IgD-negative memory B cell (primary cell): ENCODE data around the gene NOS1AP. TPM values are rescaled to one million over a fixed set of nuclear protein-coding genes. Genes with fewer than 3 reads are reported as not detected.
"Not testable (repeated sequence)": the region's sequence is repeated elsewhere in the genome, so short reads cannot be mapped to it uniquely, and the experiment has no call there.

Experiments
- H3K27ac Mint-ChIP-seq, 3 donors: one replicate each; pipeline ENCODE4 v1.8.0; 2020 to 2022; ENCODE audit warnings: mild to moderate bottlenecking in 3 of 3, mixed read lengths in 3 of 3, moderate library complexity in 1 of 3
- H3K27me3 Mint-ChIP-seq: one replicate; pipeline ENCODE4 v1.8.0; 2021; ENCODE audit warnings: mixed read lengths
- H3K36me3 Mint-ChIP-seq: one replicate; pipeline ENCODE4 v1.8.0; 2020; ENCODE audit warnings: mild to moderate bottlenecking, mixed read lengths
- H3K4me1 Mint-ChIP-seq, 3 donors: one replicate each; pipeline ENCODE4 v1.8.0; 2020 to 2022; ENCODE audit warnings: mixed read lengths in 3 of 3, mild to moderate bottlenecking in 1 of 3
- H3K4me3 Mint-ChIP-seq, 4 donors: one replicate each; pipeline ENCODE4 v1.8.0; 2020 to 2022; ENCODE audit warnings: mild to moderate bottlenecking in 4 of 4, mixed read lengths in 4 of 4, moderate library complexity in 3 of 4
- H3K9me3 Mint-ChIP-seq, 3 donors: one replicate each; pipeline ENCODE4 v1.8.0; 2020 to 2021; ENCODE audit warnings: mixed read lengths in 3 of 3, mild to moderate bottlenecking in 1 of 3
- polyA plus RNA-seq: library from polyadenylated mRNA; unstranded; fragments of 300-500 nt; fragmentation: Illumina TruSeq; gene quantifications from one replicate; pipeline ENCODE4 v1.2.3, GENCODE V29; 2021

Gene NOS1AP
- polyA plus RNA-seq, 1 donor from 2014 or later, result not detected

- Mint-ChIP-seq H3K36me3 (peaks cover 1% of the 10 kb centered on the region), H3K9me3 (no peaks in the 10 kb centered on the region), H3K27me3 (peaks cover 9% of the 10 kb centered on the region), H3K4me3 (no peak overlapping the region), H3K4me1 (peaks cover 0 to 5% (median 0%) of the 10 kb centered on the region in 3 donors), H3K27ac (peak overlapping the region in 1 of 3 donors; percentile 24)
These were observed 326.9 kb downstream of the NOS1AP start for GRCh38 chr1:162396201-162396906.

DNA sequence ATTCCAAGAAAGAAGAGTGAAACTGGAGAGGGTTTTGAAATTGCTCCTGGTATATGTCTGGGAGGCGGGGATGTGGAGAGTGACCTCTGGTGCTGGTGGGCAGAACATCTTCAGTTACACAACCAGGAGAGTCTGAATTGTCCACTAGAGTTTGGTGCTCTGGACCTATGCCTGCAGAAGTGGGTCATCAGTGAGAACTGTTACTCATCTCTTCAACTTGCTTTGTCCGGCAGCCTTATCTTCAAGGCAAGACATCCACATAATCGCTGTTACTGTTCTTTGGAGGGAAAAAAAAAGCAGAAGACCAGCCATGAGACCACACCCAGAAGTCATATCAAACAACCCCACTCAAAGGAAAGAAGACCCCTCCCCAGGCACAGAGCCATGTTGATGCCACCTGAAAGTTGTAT is 327.6 kb downstream of the NOS1AP start:
- peak overlapping the region in 1 of 3 donors; percentile 24 for H3K27ac Mint-ChIP-seq
- H3K4me1 Mint-ChIP-seq, result peaks cover 0 to 2% (median 0%) of the 10 kb centered on the region in 3 donors
- peaks cover 1% of the 10 kb centered on the region for H3K36me3 Mint-ChIP-seq
- no peak overlapping the region for H3K4me3 Mint-ChIP-seq
- no peaks in the 10 kb centered on the region for H3K9me3 Mint-ChIP-seq
- H3K27me3 Mint-ChIP-seq, result peaks cover 10% of the 10 kb centered on the region

DNA sequence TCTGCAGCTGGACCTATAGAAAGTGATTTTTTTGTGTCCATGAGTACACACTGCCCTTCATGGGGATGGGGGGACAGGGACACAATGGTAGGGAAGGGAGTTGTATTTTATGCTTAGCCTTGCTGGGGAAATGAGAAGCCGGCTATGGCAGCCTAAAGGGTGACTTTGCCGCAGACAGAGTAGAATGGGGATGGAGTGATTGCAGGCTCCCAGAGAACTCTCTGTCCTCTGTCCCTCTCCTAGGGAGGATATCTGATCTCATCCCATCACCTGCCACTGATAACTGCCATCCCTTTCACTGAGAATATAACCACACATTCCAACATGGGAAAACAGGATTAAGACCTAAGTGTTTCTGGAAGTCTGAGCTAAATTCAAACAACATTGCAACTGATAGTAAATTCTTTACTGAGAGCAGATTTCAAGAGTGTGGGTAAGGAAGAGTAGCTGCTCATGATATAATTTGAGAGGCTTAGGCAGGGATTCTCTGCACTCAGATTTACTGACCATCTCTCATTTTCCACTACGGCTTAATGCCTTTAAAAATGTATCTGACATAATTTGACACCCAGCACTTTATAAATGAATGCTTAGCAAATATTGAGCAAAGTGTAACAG is 328.6 kb downstream of the NOS1AP start:
- H3K4me1 Mint-ChIP-seq, result no peaks in the 10 kb centered on the region
- no peak overlapping the region for H3K4me3 Mint-ChIP-seq
- H3K36me3 Mint-ChIP-seq, result peaks cover 1% of the 10 kb centered on the region
- no peaks in the 10 kb centered on the region for H3K9me3 Mint-ChIP-seq
- H3K27ac Mint-ChIP-seq, result no peak overlapping the region
- peaks cover 11% of the 10 kb centered on the region for H3K27me3 Mint-ChIP-seq

DNA sequence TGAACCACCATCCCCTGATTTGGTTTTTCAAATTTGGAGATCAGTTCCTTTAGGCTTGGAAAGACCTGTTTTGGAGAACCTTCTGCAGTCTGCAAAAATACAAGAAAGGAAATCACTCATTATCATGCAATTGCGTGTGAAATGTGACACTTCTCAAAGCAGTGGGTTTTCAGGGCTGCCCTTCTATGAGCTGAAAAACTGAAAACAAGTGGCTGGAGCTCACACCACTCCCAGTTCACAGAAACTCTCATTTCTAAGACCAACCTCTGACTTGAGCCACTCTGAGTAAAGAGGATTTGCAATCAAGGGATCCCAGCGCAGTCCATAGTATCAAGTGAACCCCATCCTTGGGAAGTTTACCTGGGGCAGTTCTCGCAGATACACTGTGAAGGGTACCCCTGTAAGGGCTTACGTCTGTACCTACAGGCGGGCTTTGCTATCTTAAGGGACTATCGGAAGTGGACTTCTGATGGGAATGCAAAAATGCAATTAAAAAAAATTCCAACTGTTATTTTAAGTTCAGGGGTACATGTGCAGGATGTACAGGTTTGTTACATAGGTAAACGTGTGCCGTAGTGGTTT is 329.6 kb downstream of the NOS1AP start:
- peaks cover 11% of the 10 kb centered on the region for H3K27me3 Mint-ChIP-seq
- no peak overlapping the region for H3K4me3 Mint-ChIP-seq
- H3K9me3 Mint-ChIP-seq, result no peaks in the 10 kb centered on the region
- H3K4me1 Mint-ChIP-seq, result no peaks in the 10 kb centered on the region
- H3K36me3 Mint-ChIP-seq, result no peaks in the 10 kb centered on the region
- H3K27ac Mint-ChIP-seq, result no peak overlapping the region

DNA sequence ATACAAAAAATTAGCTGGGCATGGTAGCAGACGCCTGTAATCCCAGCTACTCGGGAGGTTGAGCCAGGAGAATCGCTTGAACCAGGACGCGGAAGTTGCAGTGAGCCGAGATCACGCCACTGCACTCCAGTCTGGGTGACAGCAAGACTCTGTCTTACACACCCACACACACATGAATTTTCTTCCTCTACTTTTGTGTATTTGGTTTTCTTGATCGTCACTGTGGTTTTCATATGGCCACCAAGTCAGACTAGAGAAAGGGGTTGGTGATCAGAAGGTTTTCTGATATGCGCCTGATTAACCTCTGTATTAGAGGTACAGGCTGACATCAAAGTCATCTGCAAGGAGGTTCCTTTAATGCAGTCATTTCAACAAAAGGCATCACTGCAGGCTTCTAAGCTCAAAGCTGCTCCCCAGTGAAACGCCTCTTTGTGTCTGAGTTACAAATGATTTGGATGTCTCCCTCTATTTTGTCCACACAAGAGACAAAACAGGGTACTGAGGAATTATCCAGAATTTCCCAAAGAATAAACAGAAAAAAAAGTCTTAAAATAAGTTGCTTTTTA is 331.4 kb downstream of the NOS1AP start:
- Mint-ChIP-seq H3K4me3 (no peak overlapping the region), H3K27ac (no peak overlapping the region), H3K36me3 (no peaks in the 10 kb centered on the region), H3K9me3 (no peaks in the 10 kb centered on the region), H3K27me3 (peaks cover 11% of the 10 kb centered on the region), H3K4me1 (no peaks in the 10 kb centered on the region)

DNA sequence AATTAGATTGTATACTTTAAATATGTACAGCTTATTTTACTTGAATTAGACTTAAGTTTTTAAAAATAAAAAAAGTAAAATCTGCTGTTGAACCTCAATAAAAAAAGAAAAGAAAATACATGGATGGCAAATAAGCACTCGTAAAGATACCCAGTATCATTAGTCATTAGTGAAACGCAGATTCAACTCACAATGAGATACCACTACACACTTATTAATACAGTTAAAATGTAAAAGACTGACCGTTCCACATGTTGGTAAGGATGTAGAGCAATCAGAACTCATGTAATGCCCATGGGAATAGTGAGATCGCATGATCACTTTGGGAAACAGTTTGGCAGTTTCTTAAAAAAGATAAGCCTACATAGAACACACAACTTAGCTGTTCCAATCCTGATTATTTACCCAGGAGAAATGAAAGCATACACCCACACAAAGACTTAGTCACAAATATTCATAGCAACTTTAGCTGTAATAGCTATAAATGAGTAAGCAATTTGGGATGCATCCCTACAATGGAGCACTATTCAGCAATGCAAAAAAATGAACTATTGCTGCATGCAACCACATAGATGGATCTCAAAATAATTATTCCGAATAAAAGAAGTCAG is 335.2 kb downstream of the NOS1AP start:
- no peaks in the 10 kb centered on the region for H3K9me3 Mint-ChIP-seq
- H3K36me3 Mint-ChIP-seq, result no peaks in the 10 kb centered on the region
- H3K4me1 Mint-ChIP-seq, result peaks cover 0 to 3% (median 0%) of the 10 kb centered on the region in 3 donors
- peaks cover 6% of the 10 kb centered on the region for H3K27me3 Mint-ChIP-seq
- no peak overlapping the region for H3K27ac Mint-ChIP-seq
- no peak overlapping the region for H3K4me3 Mint-ChIP-seq

DNA sequence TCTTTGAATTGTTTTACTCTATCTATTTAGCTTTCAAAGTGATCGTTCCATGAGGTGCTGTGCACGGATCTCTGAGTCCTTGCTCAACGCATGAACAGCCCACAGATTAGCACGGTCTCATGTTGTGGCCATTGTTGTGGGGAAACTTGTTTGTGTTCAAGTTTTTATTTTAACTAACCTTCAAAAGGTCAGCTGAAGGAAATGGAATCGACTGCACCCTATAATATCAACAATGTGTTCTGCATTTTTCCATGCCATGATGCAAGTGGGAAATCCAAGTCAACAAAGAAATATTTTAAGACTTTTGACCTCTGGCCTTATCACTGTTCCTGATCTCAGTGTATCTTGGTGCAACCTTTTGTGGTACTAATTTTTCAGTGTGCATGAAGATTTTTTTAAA is 336.3 kb downstream of the NOS1AP start:
- no peaks in the 10 kb centered on the region for H3K9me3 Mint-ChIP-seq
- H3K27me3 Mint-ChIP-seq, result peaks cover 10% of the 10 kb centered on the region
- H3K4me1 Mint-ChIP-seq, result peaks cover 0 to 3% (median 0%) of the 10 kb centered on the region in 3 donors
- no peak overlapping the region for H3K27ac Mint-ChIP-seq
- H3K36me3 Mint-ChIP-seq, result no peaks in the 10 kb centered on the region
- H3K4me3 Mint-ChIP-seq, result no peak overlapping the region

- Mint-ChIP-seq H3K4me1 (peaks cover 0 to 3% (median 0%) of the 10 kb centered on the region in 3 donors), H3K4me3 (no peak overlapping the region), H3K27ac (no peak overlapping the region), H3K27me3 (peaks cover 12% of the 10 kb centered on the region), H3K9me3 (no peaks in the 10 kb centered on the region), H3K36me3 (no peaks in the 10 kb centered on the region)
These were observed 337.3 kb downstream of the NOS1AP start for GRCh38 chr1:162406811-162407210.

GRCh38 chr1:162407539-162407938 is 338.0 kb downstream of the NOS1AP start:
- Mint-ChIP-seq H3K4me1 (peaks cover 0 to 3% (median 0%) of the 10 kb centered on the region in 3 donors), H3K36me3 (no peaks in the 10 kb centered on the region), H3K27ac (no peak overlapping the region), H3K27me3 (peaks cover 11% of the 10 kb centered on the region), H3K4me3 (no peak overlapping the region), H3K9me3 (no peaks in the 10 kb centered on the region)

GRCh38 chr1:162412002-162412401 is 342.5 kb downstream of the NOS1AP start, which contains the start of gene SH2D1B:
SH2D1B (minus strand) TSS chr1:162412136; CDS start chr1:162412016, 120 bp downstream.
- no peaks in the 10 kb centered on the region for H3K36me3 Mint-ChIP-seq
- peak within 1 kb of the TSS in 1 of 4 donors; percentile 43 for H3K4me3 Mint-ChIP-seq
- H3K9me3 Mint-ChIP-seq, result peaks cover 0 to 3% (median 0%) of the 10 kb centered on the region in 3 donors
- no peak within 1 kb of the TSS for H3K27ac Mint-ChIP-seq
- H3K27me3 Mint-ChIP-seq, result peaks cover 21% of the 10 kb centered on the region
- peaks cover 0 to 5% (median 0%) of the 10 kb centered on the region in 3 donors for H3K4me1 Mint-ChIP-seq

GRCh38 chr1:162416215-162416614 is 346.7 kb downstream of the NOS1AP start:
- Mint-ChIP-seq H3K27ac (no peak overlapping the region), H3K36me3 (no peaks in the 10 kb centered on the region), H3K27me3 (peaks cover 15% of the 10 kb centered on the region), H3K4me3 (no peak overlapping the region), H3K4me1 (peaks cover 0 to 2% (median 0%) of the 10 kb centered on the region in 3 donors), H3K9me3 (peaks cover 0 to 3% (median 0%) of the 10 kb centered on the region in 3 donors)

DNA sequence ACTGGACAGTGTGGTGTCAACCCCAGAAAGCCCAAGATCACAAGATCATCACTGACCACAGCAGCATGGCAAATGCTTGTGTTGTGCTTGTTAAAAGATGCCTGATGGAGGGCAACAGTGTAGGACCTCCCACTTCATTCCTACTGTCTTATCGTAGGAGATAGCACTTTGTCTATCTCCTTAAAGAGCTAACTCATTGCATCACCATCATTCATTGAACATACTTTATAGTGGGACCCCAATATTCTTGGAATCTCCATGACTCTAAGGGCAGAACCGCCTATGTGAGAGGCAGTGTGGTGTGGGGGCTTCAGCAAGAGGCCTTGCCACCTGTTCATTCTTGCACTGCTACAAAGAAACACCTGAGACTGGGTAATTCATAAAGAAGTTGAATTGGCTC is 347.4 kb downstream of the NOS1AP start:
- no peak overlapping the region for H3K27ac Mint-ChIP-seq
- H3K4me3 Mint-ChIP-seq, result no peak overlapping the region

DNA sequence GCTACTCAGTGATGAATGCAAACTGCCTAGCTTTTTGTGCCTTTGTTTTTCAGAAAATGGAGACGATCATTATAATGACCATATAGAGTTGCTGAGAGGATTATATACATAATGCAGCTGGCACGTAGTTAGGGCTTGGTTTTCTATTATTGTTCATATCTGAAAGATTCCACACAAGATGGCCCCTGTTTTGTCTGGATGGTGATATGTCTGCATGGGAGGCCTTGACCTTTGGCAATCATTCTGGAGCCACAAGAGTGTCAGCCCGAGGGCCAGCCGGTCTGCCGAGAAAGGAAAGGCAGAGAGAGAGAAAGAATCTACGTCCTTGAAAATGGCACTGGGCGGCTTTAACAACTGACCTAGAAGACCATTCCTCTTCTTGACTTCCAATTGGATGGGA is 348.2 kb downstream of the NOS1AP start:
- Mint-ChIP-seq H3K4me1 (peaks cover 0 to 5% (median 0%) of the 10 kb centered on the region in 3 donors), H3K4me3 (no peak overlapping the region), H3K9me3 (peaks cover 0 to 3% (median 0%) of the 10 kb centered on the region in 3 donors), H3K27ac (no peak overlapping the region), H3K36me3 (peaks cover 2% of the 10 kb centered on the region), H3K27me3 (peaks cover 13% of the 10 kb centered on the region)

More for the DNA sequence above, 347.4 kb downstream of the NOS1AP start:
- H3K27me3 Mint-ChIP-seq, result peaks cover 15% of the 10 kb centered on the region
- peaks cover 0 to 5% (median 0%) of the 10 kb centered on the region in 3 donors for H3K4me1 Mint-ChIP-seq
- H3K9me3 Mint-ChIP-seq, result peaks cover 0 to 3% (median 0%) of the 10 kb centered on the region in 3 donors
- H3K36me3 Mint-ChIP-seq, result peaks cover under 1% of the 10 kb centered on the region

DNA sequence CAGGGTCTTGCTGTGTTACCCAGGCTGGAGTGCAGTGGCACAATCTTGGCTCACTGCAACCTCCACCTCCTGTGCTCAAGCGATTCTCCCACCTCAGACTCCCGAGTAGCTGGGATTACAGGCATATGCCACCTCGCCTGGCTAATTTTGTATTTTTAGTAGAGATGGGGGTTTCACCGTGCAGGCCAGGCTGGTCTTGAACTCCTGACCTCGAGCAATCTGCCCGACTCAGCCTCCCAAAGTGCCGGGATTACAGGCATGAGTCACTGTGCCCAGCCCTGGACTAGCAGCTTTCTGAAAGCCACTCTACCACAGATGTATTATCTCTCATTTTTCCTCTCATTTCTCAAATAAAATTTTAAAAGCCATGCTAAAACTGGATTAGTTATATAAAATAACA is 349.1 kb downstream of the NOS1AP start:
- not testable (repeated sequence) for H3K4me1 Mint-ChIP-seq, H3K9me3 Mint-ChIP-seq, H3K27ac Mint-ChIP-seq, H3K36me3 Mint-ChIP-seq, H3K4me3 Mint-ChIP-seq
- H3K27me3 Mint-ChIP-seq, result peaks cover 11% of the 10 kb centered on the region

DNA sequence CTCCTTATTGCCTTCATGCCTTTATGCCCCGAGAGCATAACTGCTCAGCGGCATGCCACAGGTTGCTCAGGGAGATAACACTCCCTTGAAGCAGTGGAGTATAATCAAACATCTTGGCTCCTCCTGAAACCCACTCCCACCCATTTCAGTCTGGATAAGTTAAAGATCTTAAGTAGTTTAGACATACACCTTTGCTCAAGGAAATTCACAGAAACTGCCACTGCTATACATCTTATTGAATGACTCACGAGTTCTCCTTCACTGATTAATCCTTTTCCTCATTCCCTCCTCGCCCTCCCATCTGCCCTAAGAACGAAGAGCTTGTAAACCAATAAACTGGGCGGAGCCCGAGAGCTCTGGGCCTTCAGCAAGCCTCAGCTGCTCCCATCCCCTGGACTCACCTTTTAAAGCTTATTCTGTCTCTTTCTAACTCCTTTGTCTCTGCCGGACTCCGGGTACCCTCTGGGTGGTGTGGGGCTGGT is 350.0 kb downstream of the NOS1AP start:
- H3K36me3 Mint-ChIP-seq, H3K27me3 Mint-ChIP-seq, H3K9me3 Mint-ChIP-seq, H3K27ac Mint-ChIP-seq, H3K4me3 Mint-ChIP-seq, H3K4me1 Mint-ChIP-seq: not testable (repeated sequence)
